Caco-2 (cell line): Measurements from ENCODE around the gene RRP1B. TPM values are rescaled to one million over a fixed set of nuclear protein-coding genes. Genes with fewer than 3 reads are reported as not detected.
A peak's percentile ranks its signal among the peaks of the same experiment; 100 is the strongest.

Experiments
- BruUV-seq: library from RNA; stranded (reverse); fragments of 400-500 nt; replicated peaks from 2 replicates; lab custom pipeline; 2021; lab: Mats Ljungman, UMichigan
- CTCF ChIA-PET: fragments of 300-600 bp; sonication (Branson Sonifier 250); formaldehyde crosslinking; loops from one replicate; lab custom pipeline; 2022; ENCODE audit warnings: antibody characterized with exemption; lab: Charles Lee
- POLR2A ChIA-PET: fragments of 300-600 bp; sonication (Branson Sonifier 250); formaldehyde crosslinking; loops from one replicate; lab custom pipeline; 2022; ENCODE audit warnings: antibody characterized with exemption; lab: Charles Lee
- DNase-seq, 2 experiments: peaks; one replicate each; pipeline versions ENCODE4 v3.0.0 to v3.0.0-alpha.2; 2020 to 2022
- H3K27me3 ChIP-seq: replicated peaks from 2 replicates; pipeline ENCODE4 v1.6.0; 2011; ENCODE audit warnings: low read length; ENCODE audit not compliant: control insufficient read depth, insufficient read depth
- H3K36me3 ChIP-seq: 2 replicates; pipeline ENCODE4 v1.5.1; 2011; ENCODE audit warnings: low read length; ENCODE audit not compliant: control insufficient read depth, insufficient read depth
- H3K4me1 ChIP-seq: fragments of 250-450 bp; sonication (Bioruptor Pico); 2 replicates; pipeline ENCODE4 v1.5.1; 2020; ENCODE audit warnings: mild to moderate bottlenecking
- H3K4me3 ChIP-seq: 2 replicates; pipeline ENCODE4 v1.5.1; 2011; ENCODE audit warnings: low read depth, mild to moderate bottlenecking, control low read depth, low read length
- H3K9me3 ChIP-seq: fragments of 250-450 bp; sonication (Bioruptor Pico); 2 replicates; pipeline ENCODE4 v1.5.1; 2020; ENCODE audit warnings: mild to moderate bottlenecking, moderate library complexity
- H3K27ac Mint-ChIP-seq: one replicate; pipeline ENCODE4 v1.8.0; 2022; ENCODE audit warnings: mixed read lengths; ENCODE audit not compliant: unreplicated experiment
- H3K27me3 Mint-ChIP-seq: one replicate; pipeline ENCODE4 v1.8.0; 2022; ENCODE audit warnings: mixed read lengths; ENCODE audit not compliant: insufficient read depth, unreplicated experiment
- H3K36me3 Mint-ChIP-seq: one replicate; pipeline ENCODE4 v1.8.0; 2022; ENCODE audit warnings: mild to moderate bottlenecking, mixed read lengths; ENCODE audit not compliant: insufficient read depth, unreplicated experiment
- H3K4me1 Mint-ChIP-seq: one replicate; pipeline ENCODE4 v1.8.0; 2022; ENCODE audit warnings: low read depth, mixed read lengths; ENCODE audit not compliant: unreplicated experiment
- H3K4me3 Mint-ChIP-seq: one replicate; pipeline ENCODE4 v1.8.0; 2022; ENCODE audit warnings: mild to moderate bottlenecking, moderate library complexity, mixed read lengths; ENCODE audit not compliant: unreplicated experiment
- H3K9me3 Mint-ChIP-seq: one replicate; pipeline ENCODE4 v1.8.0; 2022; ENCODE audit warnings: mixed read lengths; ENCODE audit not compliant: unreplicated experiment
- intact Hi-C: fragments of 100-400 bp; cut with micrococcal nuclease; formaldehyde crosslinking; loops from one replicate; pipeline ENCODE4 v1.10.0; 2022; ENCODE audit not compliant: unreplicated experiment
- total RNA-seq: library from RNA; stranded (reverse); gene quantifications from 2 replicates; pipeline ENCODE4 v1.2.3, GENCODE V29; 2022
- TF ChIP-seq, protein P1 (sequence below), 2 experiments: fragments of 200-600 bp in 1 of 2; IDR thresholded peaks; 1 replicate in 1 of 2; 2 replicates in 1 of 2; pipeline versions ENCODE4 v1.5.1 to v1.8.0; 2011 to 2022; ENCODE audit warnings: antibody characterized with exemption in 1 of 2, control low read depth in 1 of 2, inconsistent platforms in 1 of 2, low read depth in 1 of 2, low read length in 1 of 2, mild to moderate bottlenecking in 1 of 2, moderate library complexity in 1 of 2; ENCODE audit not compliant: insufficient read depth in 1 of 2, severe bottlenecking in 1 of 2, unreplicated experiment in 1 of 2

Gene RRP1B
- total RNA-seq, 1 experiment from 2014 or later = 49.5 TPM

GRCh38 chr21:43637530-43638158 lies 21.7 kb upstream of the RRP1B start:
- intact Hi-C loops = no loop called here
- POLR2A ChIA-PET = no interaction called here

GRCh38 chr21:43639470-43640353 lies 19.6 kb upstream of the RRP1B start:
- peaks cover 27% of the 10 kb centered on the region for H3K4me1 Mint-ChIP-seq
- no peaks in the 10 kb centered on the region for H3K9me3 Mint-ChIP-seq
- Histone ChIP-seq H3K36me3 (no peaks in the 10 kb centered on the region; the same call in 1 of the 2 replicates), H3K9me3 (no peaks in the 10 kb centered on the region), H3K27me3 (no peaks in the 10 kb centered on the region), H3K4me1 (peaks cover 31% of the 10 kb centered on the region), H3K4me3 (no peak overlapping the region)
- TF ChIP-seq, protein P1, sequence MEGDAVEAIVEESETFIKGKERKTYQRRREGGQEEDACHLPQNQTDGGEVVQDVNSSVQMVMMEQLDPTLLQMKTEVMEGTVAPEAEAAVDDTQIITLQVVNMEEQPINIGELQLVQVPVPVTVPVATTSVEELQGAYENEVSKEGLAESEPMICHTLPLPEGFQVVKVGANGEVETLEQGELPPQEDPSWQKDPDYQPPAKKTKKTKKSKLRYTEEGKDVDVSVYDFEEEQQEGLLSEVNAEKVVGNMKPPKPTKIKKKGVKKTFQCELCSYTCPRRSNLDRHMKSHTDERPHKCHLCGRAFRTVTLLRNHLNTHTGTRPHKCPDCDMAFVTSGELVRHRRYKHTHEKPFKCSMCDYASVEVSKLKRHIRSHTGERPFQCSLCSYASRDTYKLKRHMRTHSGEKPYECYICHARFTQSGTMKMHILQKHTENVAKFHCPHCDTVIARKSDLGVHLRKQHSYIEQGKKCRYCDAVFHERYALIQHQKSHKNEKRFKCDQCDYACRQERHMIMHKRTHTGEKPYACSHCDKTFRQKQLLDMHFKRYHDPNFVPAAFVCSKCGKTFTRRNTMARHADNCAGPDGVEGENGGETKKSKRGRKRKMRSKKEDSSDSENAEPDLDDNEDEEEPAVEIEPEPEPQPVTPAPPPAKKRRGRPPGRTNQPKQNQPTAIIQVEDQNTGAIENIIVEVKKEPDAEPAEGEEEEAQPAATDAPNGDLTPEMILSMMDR (IDR thresholded peaks at IDR 0.05; ENCODE audit: insufficient read depth in 1 of 2, low read depth in 1 of 2, low read length in 1 of 2, severe bottlenecking in 1 of 2, unreplicated experiment in 1 of 2) = no peak
- intact Hi-C loops = no loop called here
- H3K4me3 Mint-ChIP-seq = no peak overlapping the region
- peaks cover 33% of the 10 kb centered on the region for H3K36me3 Mint-ChIP-seq
- POLR2A ChIA-PET = interaction anchor here (0.7 kb wide), 1 partner anchor 15 kb away, joined by 3 read pairs; no protein-coding TSS in a partner anchor
- CTCF ChIA-PET = no interaction called here
- DNase-seq = peak in 1 of 2 experiments; percentile 28
- BruUV-seq = no TSS peak
- H3K27ac Mint-ChIP-seq = peak overlapping the region; percentile 70
- H3K27me3 Mint-ChIP-seq = no peaks in the 10 kb centered on the region

More at GRCh38 chr21:43637530-43638158, 21.7 kb upstream of the RRP1B start:
- Mint-ChIP-seq H3K4me1 (peaks cover 21% of the 10 kb centered on the region), H3K36me3 (peaks cover 27% of the 10 kb centered on the region), H3K27ac (peak overlapping the region; percentile 31), H3K27me3 (no peaks in the 10 kb centered on the region), H3K4me3 (no peak overlapping the region), H3K9me3 (no peaks in the 10 kb centered on the region)
- no TSS peak for BruUV-seq
- H3K27me3 ChIP-seq = no peaks in the 10 kb centered on the region
- no peaks in the 10 kb centered on the region; the same call in 1 of the 2 replicates for H3K36me3 ChIP-seq
- no peak overlapping the region for H3K4me3 ChIP-seq
- DNase-seq = no peak
- peaks cover 25% of the 10 kb centered on the region for H3K4me1 ChIP-seq
- TF ChIP-seq, protein P1 (IDR thresholded peaks at IDR 0.05; ENCODE audit: insufficient read depth in 1 of 2, low read depth in 1 of 2, low read length in 1 of 2, severe bottlenecking in 1 of 2, unreplicated experiment in 1 of 2) = no peak
- CTCF ChIA-PET = no interaction called here
- no peaks in the 10 kb centered on the region for H3K9me3 ChIP-seq

DNA sequence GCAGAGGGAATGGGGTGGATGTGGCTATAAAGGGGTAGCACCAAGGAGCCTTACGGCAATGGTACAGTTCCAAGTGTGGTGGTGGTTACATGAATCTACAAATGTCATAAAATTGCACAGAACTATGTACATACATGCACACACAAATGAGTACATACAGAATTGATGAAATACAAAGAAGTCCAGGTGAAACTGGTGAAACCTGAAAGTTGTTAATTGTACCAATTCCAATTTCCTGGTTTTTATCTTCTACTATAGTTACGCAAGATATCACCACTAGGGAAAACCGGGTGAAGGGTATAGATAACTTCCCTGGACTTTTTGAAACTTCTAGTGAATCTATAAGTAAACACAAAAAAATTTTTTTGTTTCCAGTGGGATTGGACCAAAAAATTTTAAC lies 19.0 kb upstream of the RRP1B start:
- Mint-ChIP-seq H3K4me1 (peaks cover 34% of the 10 kb centered on the region), H3K9me3 (no peaks in the 10 kb centered on the region), H3K36me3 (peaks cover 33% of the 10 kb centered on the region), H3K27me3 (no peaks in the 10 kb centered on the region), H3K4me3 (no peak overlapping the region), H3K27ac (peak overlapping the region; percentile 70)
- POLR2A ChIA-PET = no interaction called here
- H3K4me3 ChIP-seq = no peak overlapping the region
- H3K9me3 ChIP-seq = no peaks in the 10 kb centered on the region
- intact Hi-C loops = no loop called here
- BruUV-seq = no TSS peak
- CTCF ChIA-PET = no interaction called here
- H3K27me3 ChIP-seq = no peaks in the 10 kb centered on the region
- DNase-seq = no peak
- H3K36me3 ChIP-seq = no peaks in the 10 kb centered on the region; the same call in 1 of the 2 replicates
- peaks cover 38% of the 10 kb centered on the region for H3K4me1 ChIP-seq
- TF ChIP-seq, protein P1 (IDR thresholded peaks at IDR 0.05; ENCODE audit: insufficient read depth in 1 of 2, low read depth in 1 of 2, low read length in 1 of 2, severe bottlenecking in 1 of 2, unreplicated experiment in 1 of 2) = no peak
